ENCODE results near the gene EIF4B. TPM values are rescaled to one million over a fixed set of nuclear protein-coding genes. Genes with fewer than 3 reads are reported as not detected.
A peak's percentile ranks its signal among the peaks of the same experiment; 100 is the strongest.

Gene EIF4B
- total and polyA plus RNA-seq, 9 of the 15 experiments (the other 6 are each of a cell fraction or from before 2014, with no cell fraction given) = 138 to 669 (median 552) TPM

DNA sequence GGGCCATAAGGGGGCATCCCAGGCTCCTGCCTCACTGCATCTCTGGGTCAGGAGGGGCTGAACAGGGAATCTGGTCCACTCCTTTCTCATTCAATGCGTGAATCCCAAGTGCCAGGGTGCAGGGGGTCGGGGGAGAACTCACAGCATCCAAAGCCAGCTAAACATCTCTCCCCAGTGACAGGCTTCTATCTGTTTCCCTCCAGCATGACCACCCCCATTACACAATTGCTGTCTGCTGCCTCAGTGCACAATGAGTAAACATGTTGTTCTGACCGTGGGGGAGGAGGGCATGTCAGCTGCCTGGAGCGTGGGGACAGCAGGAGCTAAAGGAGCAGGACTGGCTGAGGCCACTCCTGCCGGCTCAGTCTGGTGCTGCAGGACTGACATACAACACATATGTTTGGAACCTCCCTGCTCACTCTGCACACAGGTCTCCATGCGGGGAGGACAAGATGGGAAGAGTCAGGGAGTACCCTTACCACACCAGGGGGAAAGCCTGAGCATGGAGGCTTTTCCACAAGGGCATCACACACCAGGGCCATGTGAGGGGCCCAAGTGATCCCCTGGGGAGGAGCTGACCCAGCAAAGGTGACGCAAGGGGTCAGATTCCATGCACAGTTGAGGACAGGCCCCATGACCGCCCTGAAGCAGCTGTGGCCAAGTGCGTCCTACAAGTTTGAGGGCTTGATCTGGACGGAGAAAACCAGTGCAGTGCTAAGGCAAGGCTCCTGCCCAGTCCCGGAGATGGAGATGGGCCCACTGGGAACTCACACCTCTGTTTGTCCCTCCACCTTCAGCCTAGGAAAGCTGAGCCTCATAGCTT lies 45.0 kb downstream of the EIF4B start (continued):
- TF ChIP-seq, protein P1, sequence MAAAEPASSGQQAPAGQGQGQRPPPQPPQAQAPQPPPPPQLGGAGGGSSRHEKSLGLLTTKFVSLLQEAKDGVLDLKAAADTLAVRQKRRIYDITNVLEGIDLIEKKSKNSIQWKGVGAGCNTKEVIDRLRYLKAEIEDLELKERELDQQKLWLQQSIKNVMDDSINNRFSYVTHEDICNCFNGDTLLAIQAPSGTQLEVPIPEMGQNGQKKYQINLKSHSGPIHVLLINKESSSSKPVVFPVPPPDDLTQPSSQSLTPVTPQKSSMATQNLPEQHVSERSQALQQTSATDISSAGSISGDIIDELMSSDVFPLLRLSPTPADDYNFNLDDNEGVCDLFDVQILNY (CRISPR knock-in tag; IDR thresholded peaks at IDR 0.05) = no peak
- TF ChIP-seq TGIF2 (CRISPR knock-in tag; IDR thresholded peaks at IDR 0.05) (no peak), PPARD (CRISPR knock-in tag; IDR thresholded peaks at IDR 0.05) (no peak), HIVEP1 (CRISPR knock-in tag; IDR thresholded peaks at IDR 0.05) (no peak), EGR1 (conservative IDR thresholded peaks at IDR 0.05) (peak; percentile 44), HEY1 (CRISPR knock-in tag; IDR thresholded peaks at IDR 0.05; ENCODE audit: borderline replicate concordance) (no peak), ZNF699 (CRISPR knock-in tag; IDR thresholded peaks at IDR 0.05; ENCODE audit: insufficient replicate concordance) (no peak), NFE2 (IDR thresholded peaks at IDR 0.05; ENCODE audit: low read depth) (no peak)
- TF ChIP-seq, protein P2, sequence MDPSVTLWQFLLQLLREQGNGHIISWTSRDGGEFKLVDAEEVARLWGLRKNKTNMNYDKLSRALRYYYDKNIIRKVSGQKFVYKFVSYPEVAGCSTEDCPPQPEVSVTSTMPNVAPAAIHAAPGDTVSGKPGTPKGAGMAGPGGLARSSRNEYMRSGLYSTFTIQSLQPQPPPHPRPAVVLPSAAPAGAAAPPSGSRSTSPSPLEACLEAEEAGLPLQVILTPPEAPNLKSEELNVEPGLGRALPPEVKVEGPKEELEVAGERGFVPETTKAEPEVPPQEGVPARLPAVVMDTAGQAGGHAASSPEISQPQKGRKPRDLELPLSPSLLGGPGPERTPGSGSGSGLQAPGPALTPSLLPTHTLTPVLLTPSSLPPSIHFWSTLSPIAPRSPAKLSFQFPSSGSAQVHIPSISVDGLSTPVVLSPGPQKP (CRISPR knock-in tag; IDR thresholded peaks at IDR 0.05) = no peak
- TF ChIP-seq, protein P3, sequence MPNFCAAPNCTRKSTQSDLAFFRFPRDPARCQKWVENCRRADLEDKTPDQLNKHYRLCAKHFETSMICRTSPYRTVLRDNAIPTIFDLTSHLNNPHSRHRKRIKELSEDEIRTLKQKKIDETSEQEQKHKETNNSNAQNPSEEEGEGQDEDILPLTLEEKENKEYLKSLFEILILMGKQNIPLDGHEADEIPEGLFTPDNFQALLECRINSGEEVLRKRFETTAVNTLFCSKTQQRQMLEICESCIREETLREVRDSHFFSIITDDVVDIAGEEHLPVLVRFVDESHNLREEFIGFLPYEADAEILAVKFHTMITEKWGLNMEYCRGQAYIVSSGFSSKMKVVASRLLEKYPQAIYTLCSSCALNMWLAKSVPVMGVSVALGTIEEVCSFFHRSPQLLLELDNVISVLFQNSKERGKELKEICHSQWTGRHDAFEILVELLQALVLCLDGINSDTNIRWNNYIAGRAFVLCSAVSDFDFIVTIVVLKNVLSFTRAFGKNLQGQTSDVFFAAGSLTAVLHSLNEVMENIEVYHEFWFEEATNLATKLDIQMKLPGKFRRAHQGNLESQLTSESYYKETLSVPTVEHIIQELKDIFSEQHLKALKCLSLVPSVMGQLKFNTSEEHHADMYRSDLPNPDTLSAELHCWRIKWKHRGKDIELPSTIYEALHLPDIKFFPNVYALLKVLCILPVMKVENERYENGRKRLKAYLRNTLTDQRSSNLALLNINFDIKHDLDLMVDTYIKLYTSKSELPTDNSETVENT (CRISPR knock-in tag; IDR thresholded peaks at IDR 0.05) = no peak
- TF ChIP-seq, protein P4, sequence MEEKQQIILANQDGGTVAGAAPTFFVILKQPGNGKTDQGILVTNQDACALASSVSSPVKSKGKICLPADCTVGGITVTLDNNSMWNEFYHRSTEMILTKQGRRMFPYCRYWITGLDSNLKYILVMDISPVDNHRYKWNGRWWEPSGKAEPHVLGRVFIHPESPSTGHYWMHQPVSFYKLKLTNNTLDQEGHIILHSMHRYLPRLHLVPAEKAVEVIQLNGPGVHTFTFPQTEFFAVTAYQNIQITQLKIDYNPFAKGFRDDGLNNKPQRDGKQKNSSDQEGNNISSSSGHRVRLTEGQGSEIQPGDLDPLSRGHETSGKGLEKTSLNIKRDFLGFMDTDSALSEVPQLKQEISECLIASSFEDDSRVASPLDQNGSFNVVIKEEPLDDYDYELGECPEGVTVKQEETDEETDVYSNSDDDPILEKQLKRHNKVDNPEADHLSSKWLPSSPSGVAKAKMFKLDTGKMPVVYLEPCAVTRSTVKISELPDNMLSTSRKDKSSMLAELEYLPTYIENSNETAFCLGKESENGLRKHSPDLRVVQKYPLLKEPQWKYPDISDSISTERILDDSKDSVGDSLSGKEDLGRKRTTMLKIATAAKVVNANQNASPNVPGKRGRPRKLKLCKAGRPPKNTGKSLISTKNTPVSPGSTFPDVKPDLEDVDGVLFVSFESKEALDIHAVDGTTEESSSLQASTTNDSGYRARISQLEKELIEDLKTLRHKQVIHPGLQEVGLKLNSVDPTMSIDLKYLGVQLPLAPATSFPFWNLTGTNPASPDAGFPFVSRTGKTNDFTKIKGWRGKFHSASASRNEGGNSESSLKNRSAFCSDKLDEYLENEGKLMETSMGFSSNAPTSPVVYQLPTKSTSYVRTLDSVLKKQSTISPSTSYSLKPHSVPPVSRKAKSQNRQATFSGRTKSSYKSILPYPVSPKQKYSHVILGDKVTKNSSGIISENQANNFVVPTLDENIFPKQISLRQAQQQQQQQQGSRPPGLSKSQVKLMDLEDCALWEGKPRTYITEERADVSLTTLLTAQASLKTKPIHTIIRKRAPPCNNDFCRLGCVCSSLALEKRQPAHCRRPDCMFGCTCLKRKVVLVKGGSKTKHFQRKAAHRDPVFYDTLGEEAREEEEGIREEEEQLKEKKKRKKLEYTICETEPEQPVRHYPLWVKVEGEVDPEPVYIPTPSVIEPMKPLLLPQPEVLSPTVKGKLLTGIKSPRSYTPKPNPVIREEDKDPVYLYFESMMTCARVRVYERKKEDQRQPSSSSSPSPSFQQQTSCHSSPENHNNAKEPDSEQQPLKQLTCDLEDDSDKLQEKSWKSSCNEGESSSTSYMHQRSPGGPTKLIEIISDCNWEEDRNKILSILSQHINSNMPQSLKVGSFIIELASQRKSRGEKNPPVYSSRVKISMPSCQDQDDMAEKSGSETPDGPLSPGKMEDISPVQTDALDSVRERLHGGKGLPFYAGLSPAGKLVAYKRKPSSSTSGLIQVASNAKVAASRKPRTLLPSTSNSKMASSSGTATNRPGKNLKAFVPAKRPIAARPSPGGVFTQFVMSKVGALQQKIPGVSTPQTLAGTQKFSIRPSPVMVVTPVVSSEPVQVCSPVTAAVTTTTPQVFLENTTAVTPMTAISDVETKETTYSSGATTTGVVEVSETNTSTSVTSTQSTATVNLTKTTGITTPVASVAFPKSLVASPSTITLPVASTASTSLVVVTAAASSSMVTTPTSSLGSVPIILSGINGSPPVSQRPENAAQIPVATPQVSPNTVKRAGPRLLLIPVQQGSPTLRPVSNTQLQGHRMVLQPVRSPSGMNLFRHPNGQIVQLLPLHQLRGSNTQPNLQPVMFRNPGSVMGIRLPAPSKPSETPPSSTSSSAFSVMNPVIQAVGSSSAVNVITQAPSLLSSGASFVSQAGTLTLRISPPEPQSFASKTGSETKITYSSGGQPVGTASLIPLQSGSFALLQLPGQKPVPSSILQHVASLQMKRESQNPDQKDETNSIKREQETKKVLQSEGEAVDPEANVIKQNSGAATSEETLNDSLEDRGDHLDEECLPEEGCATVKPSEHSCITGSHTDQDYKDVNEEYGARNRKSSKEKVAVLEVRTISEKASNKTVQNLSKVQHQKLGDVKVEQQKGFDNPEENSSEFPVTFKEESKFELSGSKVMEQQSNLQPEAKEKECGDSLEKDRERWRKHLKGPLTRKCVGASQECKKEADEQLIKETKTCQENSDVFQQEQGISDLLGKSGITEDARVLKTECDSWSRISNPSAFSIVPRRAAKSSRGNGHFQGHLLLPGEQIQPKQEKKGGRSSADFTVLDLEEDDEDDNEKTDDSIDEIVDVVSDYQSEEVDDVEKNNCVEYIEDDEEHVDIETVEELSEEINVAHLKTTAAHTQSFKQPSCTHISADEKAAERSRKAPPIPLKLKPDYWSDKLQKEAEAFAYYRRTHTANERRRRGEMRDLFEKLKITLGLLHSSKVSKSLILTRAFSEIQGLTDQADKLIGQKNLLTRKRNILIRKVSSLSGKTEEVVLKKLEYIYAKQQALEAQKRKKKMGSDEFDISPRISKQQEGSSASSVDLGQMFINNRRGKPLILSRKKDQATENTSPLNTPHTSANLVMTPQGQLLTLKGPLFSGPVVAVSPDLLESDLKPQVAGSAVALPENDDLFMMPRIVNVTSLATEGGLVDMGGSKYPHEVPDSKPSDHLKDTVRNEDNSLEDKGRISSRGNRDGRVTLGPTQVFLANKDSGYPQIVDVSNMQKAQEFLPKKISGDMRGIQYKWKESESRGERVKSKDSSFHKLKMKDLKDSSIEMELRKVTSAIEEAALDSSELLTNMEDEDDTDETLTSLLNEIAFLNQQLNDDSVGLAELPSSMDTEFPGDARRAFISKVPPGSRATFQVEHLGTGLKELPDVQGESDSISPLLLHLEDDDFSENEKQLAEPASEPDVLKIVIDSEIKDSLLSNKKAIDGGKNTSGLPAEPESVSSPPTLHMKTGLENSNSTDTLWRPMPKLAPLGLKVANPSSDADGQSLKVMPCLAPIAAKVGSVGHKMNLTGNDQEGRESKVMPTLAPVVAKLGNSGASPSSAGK (IDR thresholded peaks at IDR 0.05) = no peak
